ENCODE results near the gene IGIP. TPM values are rescaled to one million over a fixed set of nuclear protein-coding genes. Genes with fewer than 3 reads are reported as not detected.

The IGIP gene
- total and polyA plus RNA-seq, 10 donors: 4.7 to 20.4 (median 11.2) TPM

GRCh38 chr5:140130949-140131733 is 5.4 kb downstream of the IGIP start:
- 81 to 92% (median 85%) methylated on average over 5 of the region's 5 CpGs for WGBS, 5 donors
- DNase-seq: no peak
- H3K9me3 ChIP-seq: no peaks in the 10 kb centered on the region
- no peak overlapping the region for H3K27ac ChIP-seq
- H3K27me3 ChIP-seq (replicated peaks in 1 of 7): no peaks in the 10 kb centered on the region
- no peaks in the 10 kb centered on the region for H3K36me3 ChIP-seq
- TF ChIP-seq POLR2AphosphoS5 (IDR thresholded peaks at IDR 0.05) (no peak), POLR2A (IDR thresholded peaks at IDR 0.05) (no peak)
- TF ChIP-seq, protein P1, sequence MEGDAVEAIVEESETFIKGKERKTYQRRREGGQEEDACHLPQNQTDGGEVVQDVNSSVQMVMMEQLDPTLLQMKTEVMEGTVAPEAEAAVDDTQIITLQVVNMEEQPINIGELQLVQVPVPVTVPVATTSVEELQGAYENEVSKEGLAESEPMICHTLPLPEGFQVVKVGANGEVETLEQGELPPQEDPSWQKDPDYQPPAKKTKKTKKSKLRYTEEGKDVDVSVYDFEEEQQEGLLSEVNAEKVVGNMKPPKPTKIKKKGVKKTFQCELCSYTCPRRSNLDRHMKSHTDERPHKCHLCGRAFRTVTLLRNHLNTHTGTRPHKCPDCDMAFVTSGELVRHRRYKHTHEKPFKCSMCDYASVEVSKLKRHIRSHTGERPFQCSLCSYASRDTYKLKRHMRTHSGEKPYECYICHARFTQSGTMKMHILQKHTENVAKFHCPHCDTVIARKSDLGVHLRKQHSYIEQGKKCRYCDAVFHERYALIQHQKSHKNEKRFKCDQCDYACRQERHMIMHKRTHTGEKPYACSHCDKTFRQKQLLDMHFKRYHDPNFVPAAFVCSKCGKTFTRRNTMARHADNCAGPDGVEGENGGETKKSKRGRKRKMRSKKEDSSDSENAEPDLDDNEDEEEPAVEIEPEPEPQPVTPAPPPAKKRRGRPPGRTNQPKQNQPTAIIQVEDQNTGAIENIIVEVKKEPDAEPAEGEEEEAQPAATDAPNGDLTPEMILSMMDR (IDR thresholded peaks at IDR 0.05 in 8 of 11, conservative IDR thresholded peaks at IDR 0.05 in 3 of 11): no peak
- H3K4me3 ChIP-seq: no peak overlapping the region
- H3K4me1 ChIP-seq: peaks cover 6 to 30% (median 12%) of the 10 kb centered on the region in 6 donors
- intact Hi-C loops (cut with DNase I; ENCODE audit: low total_unique reads): no loop called here

DNA sequence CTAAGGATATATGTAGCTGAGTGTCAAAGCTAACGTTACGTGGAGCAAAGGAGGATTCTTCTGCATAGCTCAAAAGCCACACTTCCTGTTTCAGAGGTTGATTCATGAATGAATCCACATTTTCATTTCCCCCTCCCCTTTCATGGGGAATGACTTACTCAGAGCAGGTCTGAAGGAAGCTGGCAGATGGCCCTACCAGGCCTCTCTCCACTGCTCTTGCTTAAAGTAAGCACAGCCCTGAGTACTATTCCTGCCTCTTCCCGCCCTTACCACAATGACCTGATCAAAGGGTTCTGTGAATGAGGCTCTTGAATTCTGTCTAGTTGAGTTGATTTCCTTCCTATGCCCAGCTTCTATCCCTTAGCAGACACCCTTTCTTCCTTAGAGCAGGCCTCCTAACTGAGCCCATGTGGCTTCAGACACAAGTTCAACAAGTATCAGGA is 6.3 kb downstream of the IGIP start:
- Histone ChIP-seq H3K4me3 (no peak overlapping the region), H3K36me3 (no peaks in the 10 kb centered on the region), H3K4me1 (peaks cover 6 to 30% (median 12%) of the 10 kb centered on the region in 6 donors), H3K27me3 (replicated peaks in 1 of 7) (no peaks in the 10 kb centered on the region), H3K27ac (no peak overlapping the region), H3K9me3 (no peaks in the 10 kb centered on the region)
- TF ChIP-seq, protein P1 (IDR thresholded peaks at IDR 0.05 in 8 of 11, conservative IDR thresholded peaks at IDR 0.05 in 3 of 11): no peak
- TF ChIP-seq POLR2A (IDR thresholded peaks at IDR 0.05): no peak
- no peak for TF ChIP-seq POLR2AphosphoS5 (IDR thresholded peaks at IDR 0.05)
- intact Hi-C loops (cut with DNase I; ENCODE audit: low total_unique reads): no loop called here
- WGBS, 5 donors: 22 to 34% (median 32%) methylated on average over 3 of the region's 3 CpGs
- no peak for DNase-seq

DNA sequence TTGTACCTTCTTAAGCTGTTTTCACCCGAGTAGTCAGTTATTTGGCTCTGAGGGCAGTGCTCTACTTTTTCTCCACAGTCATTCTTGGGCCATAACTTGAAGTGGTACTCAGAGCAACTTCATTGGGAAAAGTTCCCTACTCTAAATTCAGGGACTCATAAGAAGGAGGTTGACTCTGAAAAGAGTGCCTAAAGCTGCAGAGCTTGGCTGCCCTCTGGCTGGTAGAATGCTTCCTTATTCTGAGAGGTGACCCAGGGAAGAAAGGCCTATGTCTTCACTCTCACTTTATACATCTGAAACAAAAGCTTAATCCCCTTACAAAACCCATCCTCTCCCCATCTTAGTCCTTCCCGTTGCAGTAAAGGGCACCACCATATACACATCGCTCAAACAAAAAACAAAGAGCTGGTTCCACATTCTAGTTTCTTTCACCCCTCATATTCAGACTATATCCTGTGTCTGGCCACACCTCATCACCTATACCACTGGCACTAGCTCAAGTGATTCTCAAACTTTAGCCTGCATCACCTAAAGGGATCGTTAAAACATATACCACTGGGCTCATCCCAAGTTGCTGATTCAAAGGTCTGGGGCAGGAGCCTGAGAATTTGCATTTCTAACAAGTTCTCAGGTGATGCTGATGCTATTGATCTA is 7.9 kb downstream of the IGIP start:
- no peak for DNase-seq
- TF ChIP-seq, protein P1 (IDR thresholded peaks at IDR 0.05 in 8 of 11, conservative IDR thresholded peaks at IDR 0.05 in 3 of 11): no peak
- no peak for TF ChIP-seq POLR2A (IDR thresholded peaks at IDR 0.05)
- no peak for TF ChIP-seq POLR2AphosphoS5 (IDR thresholded peaks at IDR 0.05)
- no peaks in the 10 kb centered on the region for H3K9me3 ChIP-seq
- H3K27me3 ChIP-seq (replicated peaks in 1 of 7): no peaks in the 10 kb centered on the region
- intact Hi-C loops (cut with DNase I; ENCODE audit: low total_unique reads): no loop called here
- H3K36me3 ChIP-seq: no peaks in the 10 kb centered on the region
- H3K27ac ChIP-seq: no peak overlapping the region
- 89 to 93% (median 91%) methylated on average over 4 of the region's 4 CpGs for WGBS, 5 donors
- peaks cover 6 to 30% (median 12%) of the 10 kb centered on the region in 6 donors for H3K4me1 ChIP-seq
- H3K4me3 ChIP-seq: no peak overlapping the region

Measured in spleen (tissue), 11 donors.